ENCODE data around the gene CAPN11.
"Not testable (repeated sequence)": the region's sequence is repeated elsewhere in the genome, so short reads cannot be mapped to it uniquely, and the experiment has no call there.

DNA sequence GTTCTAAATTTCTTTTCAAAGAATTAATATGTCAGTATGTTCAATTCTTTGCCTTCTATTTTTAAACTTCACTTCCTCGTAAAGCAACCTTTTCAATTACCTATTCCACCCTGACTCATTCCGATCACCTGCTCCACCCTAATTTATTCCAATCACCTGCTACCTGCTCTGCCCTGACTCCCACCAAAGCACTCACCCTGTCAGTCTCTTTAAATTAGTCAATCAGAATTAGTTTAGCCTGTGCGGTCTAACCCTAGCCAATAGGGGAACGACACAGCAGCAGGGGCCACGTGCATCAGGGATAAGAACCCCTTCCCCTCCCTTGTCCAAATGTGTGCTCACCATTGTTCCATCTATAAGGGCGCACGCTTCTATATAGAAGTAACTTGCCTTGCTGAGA is 26.7 kb downstream of the CAPN11 start:
- TF ChIP-seq, protein P1, sequence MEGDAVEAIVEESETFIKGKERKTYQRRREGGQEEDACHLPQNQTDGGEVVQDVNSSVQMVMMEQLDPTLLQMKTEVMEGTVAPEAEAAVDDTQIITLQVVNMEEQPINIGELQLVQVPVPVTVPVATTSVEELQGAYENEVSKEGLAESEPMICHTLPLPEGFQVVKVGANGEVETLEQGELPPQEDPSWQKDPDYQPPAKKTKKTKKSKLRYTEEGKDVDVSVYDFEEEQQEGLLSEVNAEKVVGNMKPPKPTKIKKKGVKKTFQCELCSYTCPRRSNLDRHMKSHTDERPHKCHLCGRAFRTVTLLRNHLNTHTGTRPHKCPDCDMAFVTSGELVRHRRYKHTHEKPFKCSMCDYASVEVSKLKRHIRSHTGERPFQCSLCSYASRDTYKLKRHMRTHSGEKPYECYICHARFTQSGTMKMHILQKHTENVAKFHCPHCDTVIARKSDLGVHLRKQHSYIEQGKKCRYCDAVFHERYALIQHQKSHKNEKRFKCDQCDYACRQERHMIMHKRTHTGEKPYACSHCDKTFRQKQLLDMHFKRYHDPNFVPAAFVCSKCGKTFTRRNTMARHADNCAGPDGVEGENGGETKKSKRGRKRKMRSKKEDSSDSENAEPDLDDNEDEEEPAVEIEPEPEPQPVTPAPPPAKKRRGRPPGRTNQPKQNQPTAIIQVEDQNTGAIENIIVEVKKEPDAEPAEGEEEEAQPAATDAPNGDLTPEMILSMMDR (IDR thresholded peaks at IDR 0.05), result not testable (repeated sequence)
- TF ChIP-seq POLR2A (IDR thresholded peaks at IDR 0.05); POLR2AphosphoS5 (IDR thresholded peaks at IDR 0.05; ENCODE audit: insufficient read depth in 1 of 2, low read depth in 1 of 2): not testable (repeated sequence)

Data from vagina (tissue), 2 donors.